Measurements from ENCODE around the gene EN1. TPM values are rescaled to one million over a fixed set of nuclear protein-coding genes. Genes with fewer than 3 reads are reported as not detected.

The EN1 gene
- total RNA-seq, 1 experiment from 2014 or later = not detected

DNA sequence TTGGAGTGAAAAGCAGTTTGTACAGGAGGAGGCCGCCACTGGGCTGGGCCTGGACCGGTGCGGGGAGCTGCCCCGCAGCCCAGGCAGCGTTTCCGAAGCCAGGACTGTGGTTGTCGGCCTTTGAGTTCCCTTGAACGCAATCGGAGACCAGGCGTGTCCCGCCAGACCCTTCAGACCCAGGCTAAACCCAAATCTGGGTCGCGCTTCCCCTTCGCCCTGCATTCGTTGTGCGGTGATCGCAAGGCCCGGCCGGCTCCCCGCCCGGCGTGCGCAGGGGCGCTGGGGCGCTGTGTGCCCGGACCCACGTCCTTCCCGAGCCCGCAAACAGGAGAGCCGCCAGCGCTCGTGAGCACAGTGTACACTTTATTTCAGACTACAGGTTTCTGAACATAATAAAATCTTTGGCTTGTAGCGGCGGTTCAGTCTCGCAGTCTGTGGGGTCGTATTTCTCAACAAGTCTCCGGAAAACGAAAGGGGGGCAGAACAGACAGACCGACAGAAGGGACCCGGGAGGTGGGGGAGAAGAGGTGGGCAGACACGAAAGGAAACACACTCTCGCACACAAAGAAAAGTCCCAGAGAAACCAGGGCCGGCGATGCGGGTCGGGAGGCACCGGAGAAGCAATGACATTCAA, 5.5 kb downstream of the EN1 start:
- Histone ChIP-seq H3K4me3 (ENCODE audit: low read depth, low read length, poor library complexity, severe bottlenecking) (no peak overlapping the region), H3K9me3 (ENCODE audit: low read depth, low read length, poor library complexity, severe bottlenecking) (no peaks in the 10 kb centered on the region), H3K27me3 (replicated peaks; ENCODE audit: insufficient read depth, low read depth, low read length, poor library complexity) (peaks cover 51% of the 10 kb centered on the region), H3K36me3 (ENCODE audit: insufficient read depth, low read length, poor library complexity, severe bottlenecking) (no peaks in the 10 kb centered on the region), H3K27ac (ENCODE audit: low read depth, low read length, poor library complexity, severe bottlenecking) (no peak overlapping the region), H3K4me1 (ENCODE audit: insufficient read depth, low read length, poor library complexity, severe bottlenecking) (peaks cover under 1% of the 10 kb centered on the region)
- intact Hi-C loops (cut with micrococcal nuclease; ENCODE audit: unreplicated experiment) = no loop called here
- ChIA-PET POLR2A (ENCODE audit: low non-redundant PET) (no interaction called here), CTCF (no interaction called here)
- DNase-seq (ENCODE audit: low spot score) = no peak
- TF ChIP-seq EZH2 (IDR thresholded peaks at IDR 0.05; ENCODE audit: borderline replicate concordance, low read depth, low read length, poor library complexity, severe bottlenecking) = no peak
- TF ChIP-seq, protein P1, sequence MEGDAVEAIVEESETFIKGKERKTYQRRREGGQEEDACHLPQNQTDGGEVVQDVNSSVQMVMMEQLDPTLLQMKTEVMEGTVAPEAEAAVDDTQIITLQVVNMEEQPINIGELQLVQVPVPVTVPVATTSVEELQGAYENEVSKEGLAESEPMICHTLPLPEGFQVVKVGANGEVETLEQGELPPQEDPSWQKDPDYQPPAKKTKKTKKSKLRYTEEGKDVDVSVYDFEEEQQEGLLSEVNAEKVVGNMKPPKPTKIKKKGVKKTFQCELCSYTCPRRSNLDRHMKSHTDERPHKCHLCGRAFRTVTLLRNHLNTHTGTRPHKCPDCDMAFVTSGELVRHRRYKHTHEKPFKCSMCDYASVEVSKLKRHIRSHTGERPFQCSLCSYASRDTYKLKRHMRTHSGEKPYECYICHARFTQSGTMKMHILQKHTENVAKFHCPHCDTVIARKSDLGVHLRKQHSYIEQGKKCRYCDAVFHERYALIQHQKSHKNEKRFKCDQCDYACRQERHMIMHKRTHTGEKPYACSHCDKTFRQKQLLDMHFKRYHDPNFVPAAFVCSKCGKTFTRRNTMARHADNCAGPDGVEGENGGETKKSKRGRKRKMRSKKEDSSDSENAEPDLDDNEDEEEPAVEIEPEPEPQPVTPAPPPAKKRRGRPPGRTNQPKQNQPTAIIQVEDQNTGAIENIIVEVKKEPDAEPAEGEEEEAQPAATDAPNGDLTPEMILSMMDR (conservative IDR thresholded peaks at IDR 0.05; ENCODE audit: low read depth, low read length) = no peak
- no TSS peak for BruUV-seq (replicated peaks)

DNA sequence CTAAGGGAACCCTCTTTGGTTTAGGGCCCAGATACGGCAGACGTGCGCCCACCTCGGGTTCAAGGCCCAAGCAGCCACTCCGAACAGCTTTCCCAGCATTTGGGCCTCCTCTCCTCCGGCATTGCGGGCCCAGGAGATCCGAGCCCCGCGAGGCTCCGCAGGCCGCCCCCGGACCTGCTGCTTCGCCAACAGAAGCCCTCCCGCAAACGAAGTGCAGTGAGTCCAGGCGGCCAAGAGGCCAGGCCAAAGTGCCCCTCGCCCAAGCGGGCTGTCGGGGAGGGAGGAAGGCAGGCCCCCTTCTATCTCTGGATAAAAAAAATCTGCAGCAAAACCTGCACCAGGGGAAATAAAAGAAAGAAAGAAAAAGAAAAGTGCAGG, 6.0 kb downstream of the EN1 start:
- H3K27ac ChIP-seq (ENCODE audit: low read depth, low read length, poor library complexity, severe bottlenecking) = no peak overlapping the region
- H3K36me3 ChIP-seq (ENCODE audit: insufficient read depth, low read length, poor library complexity, severe bottlenecking) = no peaks in the 10 kb centered on the region
- CTCF ChIA-PET = no interaction called here
- intact Hi-C loops (cut with micrococcal nuclease; ENCODE audit: unreplicated experiment) = no loop called here
- no peak overlapping the region for H3K4me3 ChIP-seq (ENCODE audit: low read depth, low read length, poor library complexity, severe bottlenecking)
- POLR2A ChIA-PET (ENCODE audit: low non-redundant PET) = no interaction called here
- H3K4me1 ChIP-seq (ENCODE audit: insufficient read depth, low read length, poor library complexity, severe bottlenecking) = no peaks in the 10 kb centered on the region
- no TSS peak for BruUV-seq (replicated peaks)
- TF ChIP-seq, protein P1 (conservative IDR thresholded peaks at IDR 0.05; ENCODE audit: low read depth, low read length) = no peak
- no peak for TF ChIP-seq EZH2 (IDR thresholded peaks at IDR 0.05; ENCODE audit: borderline replicate concordance, low read depth, low read length, poor library complexity, severe bottlenecking)
- H3K27me3 ChIP-seq (replicated peaks; ENCODE audit: insufficient read depth, low read depth, low read length, poor library complexity) = peaks cover 51% of the 10 kb centered on the region
- DNase-seq (ENCODE audit: low spot score) = no peak
- H3K9me3 ChIP-seq (ENCODE audit: low read depth, low read length, poor library complexity, severe bottlenecking) = no peaks in the 10 kb centered on the region

DNA sequence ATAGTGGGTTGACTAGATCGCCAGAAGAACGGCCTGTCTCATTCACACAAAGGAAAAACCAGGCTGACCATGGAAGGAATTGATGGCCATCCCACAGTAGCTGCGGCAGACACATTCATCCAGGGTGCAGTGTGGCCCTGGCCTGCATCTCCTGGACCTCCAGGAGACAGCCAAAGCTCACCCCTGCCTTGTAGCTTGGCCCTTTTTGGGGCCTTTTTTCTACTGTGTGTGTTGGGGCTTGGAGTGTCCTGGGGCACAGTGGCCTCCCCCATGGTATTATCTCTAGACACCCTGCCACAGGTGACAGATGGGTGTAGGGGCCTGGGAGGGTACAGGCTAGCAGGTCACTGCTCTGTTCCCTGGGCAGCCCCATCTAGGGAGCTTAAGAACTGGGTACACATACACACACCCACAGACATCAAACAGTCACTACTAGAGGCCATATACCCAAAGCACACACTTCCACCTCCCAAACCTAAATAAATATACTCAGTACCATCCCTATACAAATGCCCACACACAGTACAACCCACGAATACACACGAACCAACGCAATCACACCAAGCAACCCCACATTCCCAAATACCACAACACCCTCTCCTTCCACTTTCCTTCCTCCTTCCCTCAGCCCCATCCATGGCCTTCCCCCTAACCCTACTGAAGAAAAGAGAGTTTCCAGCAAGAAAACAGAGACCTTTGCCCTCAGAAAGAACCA, 8.6 kb downstream of the EN1 start:
- DNase-seq (ENCODE audit: low spot score) = no peak
- Histone ChIP-seq H3K4me1 (ENCODE audit: insufficient read depth, low read length, poor library complexity, severe bottlenecking) (no peaks in the 10 kb centered on the region), H3K36me3 (ENCODE audit: insufficient read depth, low read length, poor library complexity, severe bottlenecking) (no peaks in the 10 kb centered on the region), H3K9me3 (ENCODE audit: low read depth, low read length, poor library complexity, severe bottlenecking) (no peaks in the 10 kb centered on the region), H3K4me3 (ENCODE audit: low read depth, low read length, poor library complexity, severe bottlenecking) (no peak overlapping the region), H3K27me3 (replicated peaks; ENCODE audit: insufficient read depth, low read depth, low read length, poor library complexity) (peaks cover 52% of the 10 kb centered on the region), H3K27ac (ENCODE audit: low read depth, low read length, poor library complexity, severe bottlenecking) (no peak overlapping the region)
- ChIA-PET POLR2A (ENCODE audit: low non-redundant PET) (no interaction called here), CTCF (no interaction called here)
- no peak for TF ChIP-seq EZH2 (IDR thresholded peaks at IDR 0.05; ENCODE audit: borderline replicate concordance, low read depth, low read length, poor library complexity, severe bottlenecking)
- TF ChIP-seq, protein P1 (conservative IDR thresholded peaks at IDR 0.05; ENCODE audit: low read depth, low read length) = no peak
- intact Hi-C loops (cut with micrococcal nuclease; ENCODE audit: unreplicated experiment) = no loop called here
- no TSS peak for BruUV-seq (replicated peaks)
